GM12864 (cell line): ENCODE data around the gene SF3B4.
A peak's percentile ranks its signal among the peaks of the same experiment; 100 is the strongest.
"Not testable (repeated sequence)": the region's sequence is repeated elsewhere in the genome, so short reads cannot be mapped to it uniquely, and the experiment has no call there.

Experiments used
- DNase-seq: peaks from one replicate; pipeline ENCODE4 v3.0.0-alpha.2; 2011; ENCODE audit warnings: low read depth
- H3K4me3 ChIP-seq: 2 replicates; pipeline ENCODE4 v1.5.1; 2011; ENCODE audit warnings: mild to moderate bottlenecking, low read depth, low read length, control low read depth
- TF ChIP-seq, protein P1 (sequence below): IDR thresholded peaks from 2 replicates; pipeline ENCODE4 v1.5.1; 2011; ENCODE audit warnings: low read depth, mild to moderate bottlenecking, moderate library complexity, low read length, control low read depth, inconsistent platforms; ENCODE audit errors: missing control alignments

The SF3B4 gene

DNA sequence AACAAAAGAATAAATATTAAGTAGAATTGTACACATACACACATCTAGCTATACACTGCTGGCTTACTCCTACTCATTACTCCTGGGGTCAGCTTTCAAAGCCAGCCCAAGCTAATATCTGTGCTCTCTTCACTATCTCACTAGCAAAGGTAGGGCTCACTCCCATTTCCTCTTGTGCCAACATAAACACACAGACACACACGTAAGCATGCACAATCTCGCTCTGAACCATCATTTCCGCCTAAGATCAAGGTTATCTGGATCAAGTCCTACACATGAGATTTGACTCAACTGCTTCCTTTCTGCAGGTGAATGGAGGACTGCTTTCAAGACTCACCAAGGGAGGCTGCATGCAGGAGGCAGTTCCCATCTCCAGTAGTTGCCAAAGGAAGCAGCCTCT is 37.8 kb upstream of the SF3B4 start:
- TF ChIP-seq, protein P1, sequence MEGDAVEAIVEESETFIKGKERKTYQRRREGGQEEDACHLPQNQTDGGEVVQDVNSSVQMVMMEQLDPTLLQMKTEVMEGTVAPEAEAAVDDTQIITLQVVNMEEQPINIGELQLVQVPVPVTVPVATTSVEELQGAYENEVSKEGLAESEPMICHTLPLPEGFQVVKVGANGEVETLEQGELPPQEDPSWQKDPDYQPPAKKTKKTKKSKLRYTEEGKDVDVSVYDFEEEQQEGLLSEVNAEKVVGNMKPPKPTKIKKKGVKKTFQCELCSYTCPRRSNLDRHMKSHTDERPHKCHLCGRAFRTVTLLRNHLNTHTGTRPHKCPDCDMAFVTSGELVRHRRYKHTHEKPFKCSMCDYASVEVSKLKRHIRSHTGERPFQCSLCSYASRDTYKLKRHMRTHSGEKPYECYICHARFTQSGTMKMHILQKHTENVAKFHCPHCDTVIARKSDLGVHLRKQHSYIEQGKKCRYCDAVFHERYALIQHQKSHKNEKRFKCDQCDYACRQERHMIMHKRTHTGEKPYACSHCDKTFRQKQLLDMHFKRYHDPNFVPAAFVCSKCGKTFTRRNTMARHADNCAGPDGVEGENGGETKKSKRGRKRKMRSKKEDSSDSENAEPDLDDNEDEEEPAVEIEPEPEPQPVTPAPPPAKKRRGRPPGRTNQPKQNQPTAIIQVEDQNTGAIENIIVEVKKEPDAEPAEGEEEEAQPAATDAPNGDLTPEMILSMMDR, result no peak
- DNase-seq, result no peak
- H3K4me3 ChIP-seq, result no peak overlapping the region

DNA sequence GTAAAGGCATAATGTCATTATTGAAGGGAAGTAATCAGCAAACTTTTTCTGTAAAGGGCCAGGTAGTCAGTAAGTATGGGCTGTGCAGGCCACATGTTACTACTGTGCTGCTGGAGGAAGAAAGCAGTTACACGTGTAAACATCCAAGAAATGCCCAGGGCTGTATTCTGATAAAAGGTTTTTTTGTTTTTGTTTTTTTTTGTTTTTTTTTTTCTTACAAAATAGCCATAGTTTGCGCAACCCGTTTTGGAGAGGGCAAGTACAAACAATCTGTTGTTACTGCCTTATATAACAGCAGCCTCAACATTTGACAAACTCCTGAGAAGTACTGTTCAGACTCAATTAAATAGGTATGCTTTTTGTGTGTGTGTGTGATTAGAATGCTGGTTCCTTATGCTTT is 35.8 kb upstream of the SF3B4 start:
- TF ChIP-seq, protein P1, result no peak
- no peak overlapping the region for H3K4me3 ChIP-seq
- no peak for DNase-seq

DNA sequence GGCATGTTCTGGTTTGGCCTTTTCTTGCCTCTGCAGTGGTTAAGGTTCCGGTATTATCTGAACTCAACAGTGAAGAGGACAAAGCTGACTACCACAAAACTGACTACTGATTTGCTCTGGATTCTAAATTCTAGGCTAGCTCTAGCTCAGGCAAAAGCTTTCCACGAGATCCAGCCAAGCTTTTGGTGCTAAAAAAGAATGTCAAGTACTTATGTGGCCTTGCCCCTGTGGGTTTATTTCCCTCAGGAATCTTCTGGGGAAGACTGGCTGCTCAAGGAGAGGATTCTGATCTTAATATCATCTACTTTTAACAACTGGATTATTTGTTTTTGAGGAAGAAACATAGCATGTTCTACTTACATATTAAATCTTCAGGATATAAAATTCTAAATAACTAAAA is 35.1 kb upstream of the SF3B4 start:
- no peak for DNase-seq
- TF ChIP-seq, protein P1, result no peak
- no peak overlapping the region for H3K4me3 ChIP-seq

DNA sequence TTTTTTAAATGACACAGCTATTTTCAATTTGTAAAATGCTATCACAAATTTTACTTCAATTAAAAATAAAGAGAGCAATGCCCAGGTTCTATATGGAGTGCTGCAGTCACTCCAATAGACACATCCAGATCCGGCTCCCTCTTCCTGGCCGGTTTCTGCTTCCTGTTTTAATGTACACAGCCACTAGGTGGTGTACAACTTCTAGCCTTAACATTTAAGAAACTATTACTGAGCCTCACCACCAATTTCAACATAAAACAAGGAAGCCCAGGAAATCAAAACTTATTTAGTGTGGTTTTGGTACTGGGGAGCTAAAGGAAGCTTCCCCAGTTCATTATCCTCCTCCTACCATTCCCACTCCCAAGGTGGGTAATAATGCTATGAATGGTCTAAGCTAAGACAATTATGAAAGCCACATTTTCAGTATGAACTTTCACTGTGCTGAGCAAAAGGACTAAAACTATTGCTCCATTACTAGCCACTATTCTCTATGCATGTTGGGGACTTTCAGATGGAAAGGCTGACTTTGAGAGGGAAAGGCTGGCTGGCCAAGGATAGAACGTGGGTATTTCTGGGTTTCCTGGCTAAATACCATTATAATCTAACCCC is 34.5 kb upstream of the SF3B4 start:
- TF ChIP-seq, protein P1, result peak; percentile 67
- H3K4me3 ChIP-seq, result no peak overlapping the region
- peak; percentile 45 for DNase-seq

DNA sequence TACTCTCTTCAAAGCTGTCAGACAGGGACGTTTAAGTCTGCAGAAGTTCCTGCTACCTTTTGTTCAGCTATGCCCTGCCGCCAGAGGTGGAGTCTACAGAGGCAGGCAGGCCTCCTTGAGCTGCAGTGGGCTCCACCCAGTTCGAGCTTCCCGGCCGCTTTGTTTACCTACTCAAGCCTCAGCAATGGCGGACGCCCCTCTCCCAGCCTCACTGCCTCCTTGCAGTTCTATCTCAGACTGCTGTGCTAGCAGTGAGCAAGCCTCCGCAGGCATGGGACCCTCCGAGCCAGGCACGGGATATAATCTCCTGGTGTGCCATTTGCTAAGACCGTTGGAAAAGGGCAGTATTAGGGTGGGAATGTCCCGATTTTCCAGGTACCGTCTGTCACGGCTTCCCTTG is 29.9 kb upstream of the SF3B4 start:
- not testable (repeated sequence) for H3K4me3 ChIP-seq

DNA sequence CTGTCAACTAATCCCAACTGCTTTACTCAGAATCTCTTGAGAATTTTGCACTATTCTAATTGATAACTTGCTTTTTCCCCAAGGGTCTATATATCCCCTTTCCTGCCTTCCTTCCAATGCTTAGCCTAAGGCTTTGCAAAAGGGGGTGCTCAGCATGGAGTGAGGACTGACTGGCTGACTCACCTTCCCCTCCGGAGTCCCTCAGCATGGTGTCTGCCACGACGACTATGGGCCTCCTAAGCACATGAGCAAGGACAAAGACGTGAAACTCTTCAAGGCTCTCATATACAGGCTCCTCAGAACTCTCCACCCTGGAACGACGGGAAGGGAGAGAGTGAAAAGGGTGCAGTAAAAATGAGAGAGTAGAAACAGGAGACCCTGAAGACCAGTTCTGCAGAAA is 22.3 kb upstream of the SF3B4 start:
- TF ChIP-seq, protein P1, result no peak
- DNase-seq, result no peak
- no peak overlapping the region for H3K4me3 ChIP-seq

More for the DNA sequence above, 29.9 kb upstream of the SF3B4 start:
- DNase-seq, result not testable (repeated sequence)

DNA sequence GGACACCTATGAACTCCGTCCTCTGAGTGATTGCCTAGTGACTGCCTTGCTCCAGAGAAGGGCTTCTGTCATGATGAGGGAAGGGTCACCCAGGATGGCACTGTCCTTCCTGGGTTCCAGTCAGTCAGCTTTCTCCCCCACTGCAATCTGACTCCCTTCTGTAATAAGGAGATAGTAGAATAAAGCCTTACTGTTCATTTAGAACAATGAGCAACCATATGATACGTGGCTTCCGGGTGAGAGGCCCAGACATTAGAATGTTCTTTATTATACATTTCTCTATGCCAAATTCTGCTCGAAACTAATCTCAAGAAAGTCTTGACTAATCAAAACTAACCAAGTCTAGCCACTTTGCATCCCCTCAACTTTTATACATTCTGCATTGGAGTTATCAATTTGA is 17.6 kb upstream of the SF3B4 start:
- no peak overlapping the region for H3K4me3 ChIP-seq
- TF ChIP-seq, protein P1, result no peak
- no peak for DNase-seq

DNA sequence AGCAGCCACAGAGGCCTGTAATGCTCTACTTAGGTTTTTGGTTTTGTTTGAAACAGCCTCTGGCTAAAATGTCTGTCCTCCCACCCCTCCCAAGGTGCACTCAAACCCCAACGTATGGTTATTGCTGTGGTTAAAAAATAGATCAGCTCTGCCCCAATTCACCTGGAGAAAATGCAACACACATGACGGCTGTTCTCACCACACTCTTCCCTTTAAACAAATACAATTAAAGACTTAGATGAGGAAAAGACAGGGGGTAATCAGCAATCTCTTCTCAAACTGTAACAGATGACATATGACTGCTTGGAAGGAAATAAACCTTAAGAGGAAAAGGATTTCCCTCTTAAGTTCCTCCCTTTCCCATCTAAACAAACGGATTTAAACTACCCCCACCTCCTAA is 15.3 kb upstream of the SF3B4 start:
- no peak for DNase-seq
- no peak overlapping the region for H3K4me3 ChIP-seq
- TF ChIP-seq, protein P1, result no peak
